Superior temporal gyrus (tissue), 1 donor: ENCODE measurements around the gene PLEKHA6.
"Not testable (repeated sequence)": the region's sequence is repeated elsewhere in the genome, so short reads cannot be mapped to it uniquely, and the experiment has no call there.

Experiments used
- DNase-seq: peaks from one replicate; pipeline ENCODE4 v3.0.0-alpha.2; 2016; ENCODE audit errors: extremely low spot score

PLEKHA6 gene

DNA sequence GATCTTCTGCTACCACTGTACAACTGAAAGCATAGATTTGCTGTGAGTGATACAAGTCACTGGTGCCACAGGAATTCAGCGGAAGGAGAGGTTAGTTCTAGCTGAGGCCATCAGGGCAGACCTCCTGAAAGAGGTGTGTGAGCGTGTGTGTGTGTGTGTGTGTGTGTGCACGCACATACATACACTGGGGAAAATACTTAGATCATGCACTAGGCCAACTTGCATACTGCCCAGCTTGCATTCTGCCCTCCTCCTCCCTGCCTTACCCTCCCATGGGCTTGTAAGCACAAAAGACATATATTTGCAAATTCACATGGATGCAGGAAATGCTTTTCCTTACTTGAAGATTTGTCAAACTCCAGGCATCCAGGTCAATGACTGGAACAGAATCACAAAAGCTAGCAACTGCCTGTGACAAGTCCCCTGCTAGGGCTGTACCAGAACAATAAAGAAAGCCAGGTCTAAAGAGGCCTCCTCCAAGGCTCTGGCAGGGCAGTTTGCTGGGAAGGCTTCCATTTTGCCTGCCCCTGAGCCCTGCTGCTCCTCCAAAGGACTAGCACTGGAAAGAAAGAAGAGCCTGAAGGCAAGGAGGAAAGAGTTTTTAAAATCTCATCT, 23.2 kb downstream of the PLEKHA6 start:
- no peak for DNase-seq

DNA sequence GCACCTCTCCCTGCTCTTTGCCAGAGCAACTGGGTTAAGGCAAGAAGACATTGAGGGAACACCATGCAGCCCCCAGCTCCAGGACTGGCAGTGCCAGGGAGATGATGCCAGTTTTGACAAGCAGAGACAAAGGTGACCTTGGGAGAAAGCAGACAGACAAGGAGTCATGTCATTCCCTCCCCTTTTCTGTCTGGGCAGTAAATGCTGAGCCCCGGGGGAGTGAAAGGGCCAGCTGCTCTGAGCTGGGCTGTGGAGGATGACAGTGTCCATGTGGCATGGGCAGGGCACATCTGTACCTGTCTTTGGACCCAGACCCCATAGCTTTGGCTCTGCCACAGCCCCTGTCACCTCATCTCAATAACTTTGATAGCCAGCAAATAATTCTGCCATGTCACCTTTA, 24.2 kb downstream of the PLEKHA6 start:
- no peak for DNase-seq

DNA sequence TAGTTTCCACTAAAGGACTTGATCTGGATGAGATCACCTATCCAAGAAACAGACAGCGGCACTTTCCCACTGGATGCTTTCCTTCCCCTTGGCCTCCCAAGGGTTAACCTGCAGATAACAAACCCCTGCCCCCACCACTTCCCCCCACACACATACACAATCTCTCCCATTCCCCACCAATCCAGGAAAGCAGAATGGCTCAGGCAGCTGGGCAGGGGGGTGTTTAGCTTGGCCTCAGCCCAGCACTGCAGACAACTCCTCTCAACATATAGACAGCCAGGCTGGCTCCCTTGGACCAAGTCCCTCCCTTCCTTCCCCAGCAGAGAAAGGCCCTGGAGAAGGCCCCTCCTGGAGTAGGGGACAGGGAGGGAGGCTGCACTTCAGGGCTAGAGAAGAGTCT, 24.6 kb downstream of the PLEKHA6 start:
- no peak for DNase-seq

DNA sequence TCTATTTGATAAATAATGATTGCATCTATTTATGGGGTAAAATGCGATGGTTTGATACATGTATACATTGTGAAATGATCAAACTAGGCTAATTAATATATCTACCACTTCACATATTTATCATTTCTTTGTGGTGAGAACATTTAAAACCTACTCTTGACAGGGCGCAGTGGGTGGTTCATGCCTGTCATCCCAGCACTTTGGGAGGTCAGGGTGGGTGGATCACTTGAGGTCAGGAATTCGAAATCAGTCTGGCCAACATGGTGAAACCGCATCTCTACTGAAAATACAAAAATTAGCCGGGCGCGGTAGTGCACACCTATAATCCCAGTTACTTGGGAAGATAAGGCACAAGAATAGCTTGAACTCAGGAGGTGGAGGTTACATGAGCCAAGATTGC, 25.3 kb downstream of the PLEKHA6 start:
- no peak for DNase-seq

DNA sequence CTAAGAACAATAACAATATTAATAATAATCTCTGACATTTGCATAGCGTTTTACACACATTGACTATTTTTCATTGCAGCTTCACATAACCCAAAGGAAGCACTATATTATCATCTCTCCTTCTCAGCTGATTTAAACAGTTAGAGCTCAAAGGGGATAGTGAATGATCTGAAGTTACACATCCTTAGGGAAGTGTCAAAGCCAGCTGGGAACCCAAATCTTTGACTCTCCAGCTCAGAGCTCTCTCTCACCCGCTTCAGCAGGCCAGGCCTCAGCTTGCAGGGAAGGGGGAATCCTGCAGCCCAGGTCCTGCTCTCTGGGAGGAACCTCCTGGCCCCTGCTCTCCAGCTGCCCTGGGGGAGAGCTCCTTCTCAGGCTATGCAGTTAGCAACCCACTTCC, 26.3 kb downstream of the PLEKHA6 start:
- no peak for DNase-seq

DNA sequence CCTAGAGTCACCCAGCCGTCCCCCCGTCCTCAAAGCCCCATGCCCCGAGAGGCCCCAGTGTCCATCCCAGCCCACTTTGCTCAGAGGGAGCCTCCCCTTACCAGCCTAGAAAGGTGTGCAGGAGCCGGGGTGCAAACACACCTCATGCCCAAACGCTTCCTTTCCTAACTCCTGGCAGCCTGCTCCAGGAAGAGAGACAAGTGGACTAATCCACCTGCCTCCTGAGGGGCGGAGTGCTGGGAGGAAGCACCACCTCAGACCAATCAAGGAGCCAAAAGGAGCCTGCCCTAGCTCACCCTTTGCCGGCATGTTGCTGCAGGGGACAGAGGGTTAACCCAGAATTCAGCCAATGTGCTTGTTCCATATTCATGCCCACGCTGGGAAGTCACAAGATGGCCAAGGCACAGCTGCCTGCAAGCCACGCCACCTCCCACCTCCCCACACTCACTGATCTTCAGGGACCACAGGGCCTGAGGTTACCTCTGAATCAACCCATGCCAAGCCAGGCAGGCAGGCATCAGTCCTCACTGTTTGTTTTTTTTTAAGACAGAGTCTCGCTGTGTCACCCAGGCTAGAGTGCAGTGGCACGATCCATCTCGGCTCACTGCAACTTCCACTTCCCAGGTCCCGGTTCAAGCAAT, 27.8 kb downstream of the PLEKHA6 start:
- DNase-seq, result no peak

DNA sequence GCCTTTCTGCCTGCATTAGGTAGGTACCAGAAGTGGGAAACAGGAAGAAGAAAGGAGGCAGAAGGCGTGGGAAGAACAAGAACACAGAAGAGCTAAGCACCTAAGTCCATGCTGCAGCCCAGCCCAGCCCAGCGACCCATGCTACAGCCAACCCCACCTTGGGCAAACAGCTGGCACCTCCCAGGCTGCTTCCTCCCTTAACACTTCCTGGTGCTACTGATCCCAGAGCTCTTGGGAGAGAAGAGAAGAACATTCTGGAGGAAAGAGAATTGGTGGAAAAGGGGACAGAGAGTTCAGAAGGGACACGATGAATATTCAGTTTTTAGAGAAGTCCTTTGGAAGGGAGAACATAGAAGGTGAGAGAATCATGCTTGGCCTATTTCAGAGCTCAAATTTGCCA, 28.5 kb downstream of the PLEKHA6 start:
- DNase-seq, result no peak

DNA sequence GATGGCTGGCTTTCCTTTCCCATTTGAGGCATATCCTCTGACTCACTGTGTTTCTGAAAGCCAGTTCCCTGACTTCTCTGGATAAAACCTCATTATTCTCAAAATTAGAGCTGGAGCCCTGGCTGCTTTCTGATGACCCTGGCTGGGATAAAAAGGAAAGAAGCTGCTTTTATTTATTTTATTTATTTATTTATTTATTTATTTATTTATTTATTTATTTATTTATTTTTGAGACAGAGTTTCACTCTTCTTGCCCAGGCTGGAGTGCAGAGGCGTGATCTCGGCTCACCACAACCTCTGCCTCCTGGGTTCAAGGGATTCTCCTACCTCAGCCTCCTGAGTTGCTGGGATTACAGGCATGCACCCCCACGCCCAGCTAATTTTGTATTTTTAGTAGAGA, 31.9 kb downstream of the PLEKHA6 start:
- not testable (repeated sequence) for DNase-seq

DNA sequence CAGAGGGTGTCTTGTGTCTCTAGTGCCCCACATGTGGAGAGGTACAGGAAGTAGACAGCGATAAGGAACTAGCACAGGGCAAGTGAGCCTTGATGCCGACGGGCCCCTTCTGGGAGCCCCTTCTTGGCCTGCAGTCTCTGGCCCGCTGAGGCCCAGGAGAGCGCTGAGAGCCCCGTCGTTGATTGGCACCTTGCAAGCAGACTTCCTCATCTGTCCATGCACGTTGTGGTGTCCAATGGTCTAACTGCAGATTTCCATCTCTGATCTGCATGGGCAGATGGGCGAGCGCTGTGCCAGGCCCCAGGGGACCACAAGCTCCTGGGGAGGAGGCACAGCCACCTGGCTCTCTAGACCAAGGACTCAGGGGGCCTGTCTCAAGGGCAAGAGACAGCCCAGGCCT, 32.4 kb downstream of the PLEKHA6 start:
- DNase-seq, result no peak

DNA sequence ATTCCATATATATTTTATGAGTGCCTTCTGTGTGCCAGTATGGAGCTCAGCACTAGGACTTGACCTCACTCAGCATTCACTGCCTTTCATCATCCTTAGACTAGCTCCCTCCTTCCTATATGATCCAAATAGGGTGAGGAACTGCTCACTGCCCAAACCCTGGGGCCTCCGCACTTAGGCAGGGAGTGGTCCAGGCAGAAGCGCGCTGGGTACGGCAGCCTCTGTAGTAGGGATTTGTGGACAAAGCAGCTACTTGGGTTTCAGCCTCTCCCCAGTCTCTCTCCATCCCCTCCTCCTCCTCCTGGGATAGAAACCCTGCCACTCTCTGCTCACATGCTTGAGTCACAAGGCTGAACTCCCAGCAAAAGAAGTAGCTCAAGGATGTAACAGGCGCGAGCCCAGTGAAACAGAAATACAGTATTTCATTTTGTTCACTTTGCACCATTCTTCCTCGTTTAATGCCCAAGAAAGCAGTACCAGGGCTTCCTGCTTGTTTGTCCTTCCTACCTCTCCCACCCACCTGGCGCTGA, 32.9 kb downstream of the PLEKHA6 start:
- no peak for DNase-seq

DNA sequence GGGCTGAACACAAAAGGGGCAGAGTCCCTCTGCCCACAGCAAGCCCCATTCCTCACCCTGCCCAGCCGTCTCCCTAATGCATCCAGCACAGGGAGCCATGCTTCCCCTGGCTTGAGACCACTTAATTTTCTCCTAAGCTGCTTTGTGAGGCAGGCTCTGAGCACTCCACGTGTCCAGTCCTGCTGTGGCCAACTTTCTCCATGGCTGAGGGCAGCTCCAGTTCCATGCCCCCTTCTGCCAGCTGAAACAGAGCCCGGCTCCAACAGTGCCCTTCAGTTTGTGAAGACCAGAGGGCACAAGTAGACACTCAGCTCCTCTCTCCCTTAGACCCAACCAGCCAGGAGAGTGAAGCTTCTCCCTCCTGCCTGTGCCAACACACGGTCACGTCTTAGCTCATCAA, 33.8 kb downstream of the PLEKHA6 start:
- no peak for DNase-seq

DNA sequence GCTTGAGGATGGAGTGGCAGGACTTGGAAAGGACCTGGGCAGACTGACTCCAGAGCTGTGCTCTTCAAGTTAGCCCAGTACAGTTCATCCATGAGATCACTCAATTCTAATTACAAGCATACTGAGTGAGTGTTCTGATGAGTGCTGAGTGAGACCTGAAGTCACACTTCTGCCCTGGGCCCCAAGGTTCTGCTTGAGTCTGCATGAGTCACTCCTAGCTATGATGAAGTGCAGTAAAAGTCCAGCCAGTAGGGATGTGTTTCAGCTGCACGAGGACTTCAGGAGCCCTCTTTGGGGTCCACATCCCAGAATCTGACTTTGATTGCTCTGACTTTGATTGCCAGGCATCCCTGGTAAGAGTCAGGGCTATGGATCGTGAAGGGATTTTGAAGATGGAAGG, 35.8 kb downstream of the PLEKHA6 start:
- no peak for DNase-seq

DNA sequence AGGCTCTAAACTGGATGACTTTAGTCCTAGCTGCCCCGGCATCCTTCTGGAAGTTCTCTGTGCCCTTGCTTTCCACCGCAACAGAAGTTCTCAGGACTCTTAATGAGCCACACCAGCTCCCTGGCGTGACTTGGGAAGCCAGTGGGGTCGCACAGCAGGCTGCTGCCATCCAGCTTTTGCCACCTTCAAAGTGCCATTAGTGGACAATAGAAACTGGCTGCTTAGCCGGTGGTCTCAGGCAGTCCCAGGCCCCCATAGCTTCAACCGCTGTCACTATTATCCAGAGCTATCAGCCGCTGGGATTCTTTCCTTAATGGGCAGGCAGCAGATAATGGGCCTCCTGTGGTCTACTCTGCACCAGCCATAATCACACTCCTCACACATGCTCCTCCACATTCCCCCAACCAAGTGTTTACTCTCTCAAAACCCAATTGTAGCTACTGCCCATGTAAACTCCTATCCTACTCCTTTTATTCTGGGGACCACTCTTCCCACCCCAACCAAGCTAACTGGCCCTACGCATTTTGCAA, 37.3 kb downstream of the PLEKHA6 start:
- no peak for DNase-seq

DNA sequence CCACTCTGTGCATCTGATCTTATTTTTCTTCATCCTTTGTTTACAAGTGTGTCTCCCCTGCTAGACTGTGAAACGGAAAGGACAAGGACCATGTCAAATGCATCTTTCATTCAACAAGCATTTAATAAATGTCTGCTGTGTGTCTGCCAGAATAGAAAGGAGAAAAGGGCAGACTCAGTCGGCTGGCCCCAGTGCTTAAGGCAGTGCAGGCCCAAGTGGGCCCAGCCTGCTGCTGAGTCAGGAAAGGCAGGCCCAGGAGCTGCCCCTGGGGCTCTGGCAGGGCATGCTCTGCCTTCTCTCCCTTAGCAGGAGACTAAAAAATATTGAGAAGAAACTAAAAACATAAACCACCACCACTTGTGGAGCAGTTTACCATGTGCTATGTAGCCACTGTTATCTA, 38.1 kb downstream of the PLEKHA6 start:
- no peak for DNase-seq

DNA sequence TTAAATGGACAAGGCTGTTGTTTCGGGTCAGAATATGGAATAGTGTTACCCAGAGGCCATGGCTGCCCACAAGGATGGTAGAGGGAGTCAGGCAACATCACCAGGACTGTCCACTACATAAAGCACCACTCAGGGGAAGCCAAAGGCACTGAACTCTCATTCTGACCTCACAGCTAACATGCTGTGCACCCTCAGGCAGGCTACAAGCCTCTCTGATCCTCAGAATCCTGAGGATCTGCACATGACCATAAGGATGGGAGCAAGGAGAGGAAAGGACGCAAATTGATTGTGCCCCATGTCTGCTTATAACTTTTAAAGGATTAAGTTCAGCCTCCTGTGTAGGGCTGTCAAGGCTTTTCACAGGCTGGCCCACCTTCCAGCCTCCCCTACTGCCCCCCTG, 38.7 kb downstream of the PLEKHA6 start:
- DNase-seq, result no peak

DNA sequence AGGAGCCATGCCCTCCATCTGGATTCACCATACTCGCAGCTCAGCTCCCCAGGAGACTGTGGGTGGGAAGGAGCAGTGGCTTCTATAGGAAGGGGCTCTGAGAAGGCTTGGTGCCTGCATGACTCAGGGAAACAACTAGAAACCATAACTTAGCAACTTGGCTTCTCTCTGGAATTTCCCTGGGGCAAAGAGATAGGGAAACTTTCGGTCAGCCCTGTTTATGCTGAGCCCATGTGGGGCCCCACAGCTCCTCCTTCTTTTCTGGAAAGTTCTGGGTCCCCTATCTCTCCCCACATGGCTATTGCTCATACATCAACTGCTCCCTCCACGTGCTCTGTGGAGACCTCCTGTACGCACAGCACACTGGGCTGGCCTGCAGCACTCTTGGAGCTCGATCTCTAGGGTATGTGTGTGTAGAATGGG, 39.3 kb downstream of the PLEKHA6 start:
- no peak for DNase-seq

DNA sequence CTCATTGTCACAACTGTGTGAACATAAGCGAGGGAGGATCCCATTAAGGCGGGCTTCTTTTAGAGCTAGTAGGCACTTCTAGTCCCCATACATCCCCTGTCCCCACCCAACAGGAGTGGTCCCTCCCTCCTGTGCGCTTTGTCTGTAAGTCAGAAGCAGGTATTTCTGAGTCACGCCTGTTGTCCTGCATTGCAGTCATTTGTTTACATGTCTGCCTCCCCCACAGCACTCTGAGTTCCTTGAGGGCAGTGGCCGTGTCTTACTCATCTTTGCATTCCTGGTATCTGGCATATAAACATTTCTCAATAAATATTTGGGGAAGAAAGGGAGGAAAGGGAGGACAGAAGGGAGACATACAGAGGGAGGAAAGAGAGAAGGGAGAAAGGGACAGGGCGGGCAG, 40.3 kb downstream of the PLEKHA6 start:
- no peak for DNase-seq

DNA sequence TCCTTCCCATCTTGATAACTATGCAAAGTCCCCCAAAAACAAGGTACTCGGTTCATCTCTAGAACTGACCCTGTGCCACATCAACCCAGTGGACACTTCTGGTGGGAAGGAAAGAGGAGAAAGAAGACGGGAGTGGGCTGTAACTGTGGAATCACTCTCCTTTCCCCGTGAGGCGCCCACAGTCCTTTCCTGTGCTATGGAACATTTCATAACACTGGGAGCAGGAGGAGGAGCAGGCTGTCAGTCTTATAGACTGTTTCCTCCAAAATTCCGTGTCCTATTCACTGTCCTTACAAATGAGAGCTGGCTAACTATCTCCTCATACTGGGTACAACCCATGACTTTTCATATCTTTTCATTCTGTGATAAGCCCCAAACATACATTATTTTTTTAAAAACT, 40.7 kb downstream of the PLEKHA6 start:
- no peak for DNase-seq

DNA sequence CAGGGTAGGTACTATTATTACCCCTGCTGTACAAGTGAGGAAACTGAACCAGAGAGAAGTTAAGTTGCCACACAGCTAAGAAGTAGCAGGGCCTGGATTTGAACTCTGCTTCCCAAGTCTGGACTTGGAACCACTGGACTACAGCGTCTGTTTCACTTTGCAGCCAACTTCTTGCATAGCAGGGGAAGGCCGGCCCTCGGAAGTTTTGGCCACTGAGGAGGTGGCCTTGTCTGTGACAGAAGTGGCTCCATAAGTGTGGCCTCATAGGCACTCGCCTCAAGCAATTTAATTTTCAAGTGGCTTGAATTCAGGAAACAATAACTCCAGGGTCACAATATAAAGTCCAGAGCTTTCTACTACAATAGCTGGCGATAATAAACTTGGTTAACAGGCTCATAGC, 41.4 kb downstream of the PLEKHA6 start:
- DNase-seq, result no peak

DNA sequence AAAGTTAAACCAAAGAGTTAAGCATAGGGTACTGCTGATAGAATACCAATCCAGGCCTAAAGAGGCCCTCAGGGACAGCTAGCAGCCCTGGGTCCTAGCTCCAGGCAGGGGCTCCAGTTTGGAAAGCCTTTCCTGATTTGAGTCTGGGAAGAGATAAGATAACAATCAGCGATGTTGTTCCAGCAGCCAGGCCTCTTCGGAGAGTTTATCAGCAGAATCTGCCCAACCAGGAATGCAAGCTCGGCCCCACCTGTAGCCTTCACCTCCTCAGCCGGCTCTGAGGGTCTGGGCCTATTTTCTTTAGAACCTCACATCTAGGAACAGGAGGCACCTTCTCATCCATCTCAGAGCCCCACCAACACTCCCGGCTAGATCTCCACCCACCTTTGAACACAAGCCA, 42.6 kb downstream of the PLEKHA6 start:
- no peak for DNase-seq

DNA sequence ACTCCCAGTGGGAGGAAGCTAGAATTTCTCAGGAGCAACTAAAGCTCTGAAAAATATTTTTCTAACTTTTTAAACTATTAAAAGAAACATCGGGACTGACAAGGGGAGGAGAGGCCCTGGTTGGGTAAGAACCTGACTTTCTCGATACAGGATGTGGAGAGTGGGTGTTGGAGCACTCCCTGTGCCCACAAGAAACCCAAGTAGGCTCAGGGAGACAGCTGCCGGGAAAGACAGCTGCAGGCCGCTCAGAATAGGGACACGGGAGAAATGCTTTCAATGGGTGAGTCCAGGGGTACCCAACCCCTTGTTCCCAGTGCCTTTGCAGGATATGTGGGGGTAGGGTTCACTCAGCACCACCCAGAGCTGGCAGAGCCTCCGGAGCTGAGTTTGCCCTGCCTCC, 43.6 kb downstream of the PLEKHA6 start:
- no peak for DNase-seq

DNA sequence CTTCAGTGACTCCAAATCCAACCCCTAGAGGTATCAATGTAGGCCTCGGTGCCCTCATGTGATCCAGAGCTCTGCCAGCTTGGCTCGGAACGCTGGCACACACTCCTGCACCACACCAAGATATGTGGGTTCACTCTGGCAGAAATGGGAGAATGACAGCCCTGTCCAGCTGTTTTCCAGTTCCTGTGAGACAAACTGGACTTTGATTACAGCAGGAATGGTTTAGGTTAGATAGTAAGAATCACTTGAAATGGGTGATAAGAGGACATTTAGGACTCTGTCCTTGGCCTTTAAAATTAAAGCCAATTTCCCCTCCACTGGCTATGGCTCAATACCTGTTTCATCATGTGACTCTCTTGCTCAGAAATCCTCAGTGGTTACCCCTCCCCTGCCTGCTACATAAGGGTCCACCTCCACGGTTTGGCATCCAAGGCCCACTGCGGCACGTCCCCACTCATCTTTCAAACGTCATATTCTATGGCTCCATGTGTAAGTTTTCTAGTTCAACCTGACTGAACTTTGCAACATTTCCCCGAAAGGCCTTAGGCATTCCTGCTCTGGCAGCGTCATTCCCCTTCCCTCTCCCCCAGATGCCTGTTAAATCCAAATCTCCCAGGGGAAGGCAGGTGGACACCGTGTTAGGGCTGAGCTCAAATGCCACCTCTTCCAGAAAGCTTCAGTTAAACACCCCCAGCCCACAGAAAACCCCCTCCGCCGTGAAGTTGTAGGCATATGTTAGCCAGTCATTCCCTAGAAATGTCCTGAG, 44.7 kb downstream of the PLEKHA6 start:
- DNase-seq, result no peak
